Measurements from ENCODE around the gene COL23A1.

COL23A1 gene

DNA sequence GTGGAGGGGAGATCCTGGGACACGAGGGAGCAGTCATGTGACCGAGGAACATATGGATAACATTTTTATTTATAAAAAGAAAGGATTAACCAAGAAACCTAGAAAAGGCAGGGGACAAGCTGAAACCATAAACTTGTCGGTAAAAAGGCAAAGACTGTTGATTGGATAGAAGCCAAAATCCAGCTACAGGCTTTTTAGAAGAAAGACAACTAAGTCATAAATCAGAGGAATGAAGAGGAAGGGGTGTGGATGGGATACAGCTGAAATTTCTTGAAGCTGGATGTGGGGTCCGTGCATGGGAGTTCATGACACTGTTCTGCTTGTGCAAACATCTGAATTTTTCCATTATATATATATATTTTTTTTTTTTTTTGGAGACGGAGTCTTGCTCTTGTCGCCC, 246.9 kb downstream of the COL23A1 start:
- Histone ChIP-seq H3K4me1 (ENCODE audit: low read length) (no peaks in the 10 kb centered on the region), H3K4me3 (ENCODE audit: low read length) (no peak overlapping the region), H2AFZ (ENCODE audit: low read length) (no peak overlapping the region), H3F3A (ENCODE audit: insufficient read depth, low read length) (no peaks in the 10 kb centered on the region), H3K4me2 (ENCODE audit: low read depth, low read length) (no peak overlapping the region), H4K20me1 (ENCODE audit: insufficient read depth, low read length) (no peaks in the 10 kb centered on the region), H3K27ac (ENCODE audit: low read length) (no peak overlapping the region), H3K27me3 (replicated peaks; ENCODE audit: insufficient read depth, low read length) (peaks cover 48% of the 10 kb centered on the region), H3K36me3 (replicated peaks; ENCODE audit: insufficient read depth, low read length) (no peaks in the 10 kb centered on the region), H3K9me2 (replicated peaks; ENCODE audit: insufficient read depth, low read length) (no peaks in the 10 kb centered on the region), H3K9me3 (replicated peaks; ENCODE audit: insufficient read depth, low read length) (no peaks in the 10 kb centered on the region), H3K79me2 (ENCODE audit: low read length) (no peaks in the 10 kb centered on the region), H3K9ac (ENCODE audit: low read length) (no peak overlapping the region)
- DNase-seq, result no peak
- TF ChIP-seq, protein P1, sequence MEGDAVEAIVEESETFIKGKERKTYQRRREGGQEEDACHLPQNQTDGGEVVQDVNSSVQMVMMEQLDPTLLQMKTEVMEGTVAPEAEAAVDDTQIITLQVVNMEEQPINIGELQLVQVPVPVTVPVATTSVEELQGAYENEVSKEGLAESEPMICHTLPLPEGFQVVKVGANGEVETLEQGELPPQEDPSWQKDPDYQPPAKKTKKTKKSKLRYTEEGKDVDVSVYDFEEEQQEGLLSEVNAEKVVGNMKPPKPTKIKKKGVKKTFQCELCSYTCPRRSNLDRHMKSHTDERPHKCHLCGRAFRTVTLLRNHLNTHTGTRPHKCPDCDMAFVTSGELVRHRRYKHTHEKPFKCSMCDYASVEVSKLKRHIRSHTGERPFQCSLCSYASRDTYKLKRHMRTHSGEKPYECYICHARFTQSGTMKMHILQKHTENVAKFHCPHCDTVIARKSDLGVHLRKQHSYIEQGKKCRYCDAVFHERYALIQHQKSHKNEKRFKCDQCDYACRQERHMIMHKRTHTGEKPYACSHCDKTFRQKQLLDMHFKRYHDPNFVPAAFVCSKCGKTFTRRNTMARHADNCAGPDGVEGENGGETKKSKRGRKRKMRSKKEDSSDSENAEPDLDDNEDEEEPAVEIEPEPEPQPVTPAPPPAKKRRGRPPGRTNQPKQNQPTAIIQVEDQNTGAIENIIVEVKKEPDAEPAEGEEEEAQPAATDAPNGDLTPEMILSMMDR (IDR thresholded peaks at IDR 0.05; ENCODE audit: low read length), result no peak

DNA sequence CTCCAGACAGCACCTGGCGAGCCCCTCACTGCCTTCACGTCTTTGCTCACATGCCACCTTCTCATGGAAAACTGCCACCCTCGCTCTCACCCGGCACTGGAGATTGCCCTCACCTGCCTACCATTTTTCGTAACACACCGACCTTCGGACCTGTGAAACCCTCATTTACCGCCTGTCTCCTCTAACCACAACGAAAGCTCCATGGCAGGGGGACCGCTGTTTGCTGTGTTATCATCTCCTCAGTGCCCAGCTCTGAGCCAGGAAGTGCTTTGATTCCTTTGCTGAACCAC, 248.4 kb downstream of the COL23A1 start:
- no peak overlapping the region for H3K9ac ChIP-seq (ENCODE audit: low read length)
- no peak for DNase-seq
- no peak overlapping the region for H3K4me2 ChIP-seq (ENCODE audit: low read depth, low read length)
- H3K4me3 ChIP-seq (ENCODE audit: low read length), result no peak overlapping the region
- no peaks in the 10 kb centered on the region for H3K9me3 ChIP-seq (replicated peaks; ENCODE audit: insufficient read depth, low read length)
- H3K79me2 ChIP-seq (ENCODE audit: low read length), result no peaks in the 10 kb centered on the region
- H3K36me3 ChIP-seq (replicated peaks; ENCODE audit: insufficient read depth, low read length), result no peaks in the 10 kb centered on the region
- H3K4me1 ChIP-seq (ENCODE audit: low read length), result no peaks in the 10 kb centered on the region
- H3F3A ChIP-seq (ENCODE audit: insufficient read depth, low read length), result no peaks in the 10 kb centered on the region
- no peaks in the 10 kb centered on the region for H4K20me1 ChIP-seq (ENCODE audit: insufficient read depth, low read length)
- H3K27me3 ChIP-seq (replicated peaks; ENCODE audit: insufficient read depth, low read length), result peaks cover 50% of the 10 kb centered on the region
- no peak for TF ChIP-seq EZH2 (optimal IDR thresholded peaks at IDR 0.05; ENCODE audit: low read depth, low read length)
- TF ChIP-seq, protein P1 (IDR thresholded peaks at IDR 0.05; ENCODE audit: low read length), result no peak
- no peak for TF ChIP-seq EZH2phosphoT487 (IDR thresholded peaks at IDR 0.05; ENCODE audit: low read length)
- H3K9me2 ChIP-seq (replicated peaks; ENCODE audit: insufficient read depth, low read length), result no peaks in the 10 kb centered on the region
- no peak overlapping the region for H2AFZ ChIP-seq (ENCODE audit: low read length)
- no peak overlapping the region for H3K27ac ChIP-seq (ENCODE audit: low read length)

DNA sequence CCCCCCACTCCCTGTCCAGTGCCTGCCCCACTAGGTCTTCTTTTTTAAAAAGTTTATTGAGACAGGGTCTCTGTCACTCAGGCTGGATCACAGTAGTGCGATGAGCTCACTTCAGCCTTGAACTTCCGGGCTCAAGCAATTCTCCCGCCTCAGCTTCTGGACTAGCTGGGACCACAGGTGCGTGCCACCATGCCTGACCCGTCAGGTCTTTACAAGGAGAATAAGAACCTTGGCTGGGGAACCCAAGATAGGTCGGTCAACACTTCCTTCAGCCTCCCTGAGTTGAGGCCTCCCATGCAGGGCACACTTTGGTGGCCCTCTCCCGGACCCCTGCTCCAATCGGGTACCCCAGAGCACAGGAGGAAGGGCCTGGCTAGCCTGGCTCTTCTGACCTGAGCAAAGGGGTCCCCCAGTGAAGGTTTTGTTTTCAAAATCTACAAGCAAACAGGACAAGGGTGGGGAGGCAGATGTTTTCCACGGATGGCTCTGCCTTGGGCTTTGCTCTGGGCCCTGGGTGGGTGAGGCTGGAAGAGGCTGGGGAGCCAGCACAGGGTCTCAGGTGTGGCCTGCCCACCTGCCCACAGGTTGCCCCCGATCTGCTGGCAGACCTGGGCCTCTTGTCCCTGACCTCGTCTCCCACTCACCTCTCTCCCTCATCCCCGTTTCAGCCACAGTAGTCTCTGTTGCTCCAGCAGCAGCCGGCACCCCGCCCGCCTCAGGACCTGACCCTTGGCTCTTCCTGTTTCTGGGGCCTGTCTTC, 248.9 kb downstream of the COL23A1 start:
- Histone ChIP-seq H3F3A (ENCODE audit: insufficient read depth, low read length) (no peaks in the 10 kb centered on the region), H3K27me3 (replicated peaks; ENCODE audit: insufficient read depth, low read length) (peaks cover 51% of the 10 kb centered on the region), H2AFZ (ENCODE audit: low read length) (no peak overlapping the region), H3K4me3 (ENCODE audit: low read length) (no peak overlapping the region), H4K20me1 (ENCODE audit: insufficient read depth, low read length) (no peaks in the 10 kb centered on the region), H3K9ac (ENCODE audit: low read length) (no peak overlapping the region), H3K9me3 (replicated peaks; ENCODE audit: insufficient read depth, low read length) (no peaks in the 10 kb centered on the region), H3K4me2 (ENCODE audit: low read depth, low read length) (no peak overlapping the region), H3K9me2 (replicated peaks; ENCODE audit: insufficient read depth, low read length) (no peaks in the 10 kb centered on the region), H3K4me1 (ENCODE audit: low read length) (no peaks in the 10 kb centered on the region), H3K79me2 (ENCODE audit: low read length) (no peaks in the 10 kb centered on the region), H3K27ac (ENCODE audit: low read length) (no peak overlapping the region), H3K36me3 (replicated peaks; ENCODE audit: insufficient read depth, low read length) (no peaks in the 10 kb centered on the region)
- DNase-seq, result no peak
- no peak for TF ChIP-seq EZH2 (optimal IDR thresholded peaks at IDR 0.05; ENCODE audit: low read depth, low read length)
- TF ChIP-seq, protein P1 (IDR thresholded peaks at IDR 0.05; ENCODE audit: low read length), result no peak

All from MM.1S (cell line).